Sigmoid colon (tissue), 4 donors: ENCODE measurements around the gene CSH2.
"Not testable (repeated sequence)": the region's sequence is repeated elsewhere in the genome, so short reads cannot be mapped to it uniquely, and the experiment has no call there.

ENCODE experiments used
- EP300 ChIP-seq, 4 donors: sonication (generic); formaldehyde crosslinking; IDR thresholded peaks; one replicate each; pipeline ENCODE4 v1.6.1; 2017; ENCODE audit warnings: antibody characterized with exemption in 4 of 4
- POLR2AphosphoS5 ChIP-seq, 4 donors: sonication (generic); formaldehyde crosslinking; IDR thresholded peaks; one replicate each; pipeline ENCODE4 v1.6.1; 2017; ENCODE audit warnings: antibody characterized with exemption in 4 of 4

GRCh38 chr17:63856425-63856824 is 17.1 kb downstream of the CSH2 start:
- not testable (repeated sequence) for TF ChIP-seq EP300, POLR2AphosphoS5 (IDR thresholded peaks at IDR 0.05)
